ENCODE data around the gene ADGRV1.
"Not testable (repeated sequence)": the region's sequence is repeated elsewhere in the genome, so short reads cannot be mapped to it uniquely, and the experiment has no call there.

DNA sequence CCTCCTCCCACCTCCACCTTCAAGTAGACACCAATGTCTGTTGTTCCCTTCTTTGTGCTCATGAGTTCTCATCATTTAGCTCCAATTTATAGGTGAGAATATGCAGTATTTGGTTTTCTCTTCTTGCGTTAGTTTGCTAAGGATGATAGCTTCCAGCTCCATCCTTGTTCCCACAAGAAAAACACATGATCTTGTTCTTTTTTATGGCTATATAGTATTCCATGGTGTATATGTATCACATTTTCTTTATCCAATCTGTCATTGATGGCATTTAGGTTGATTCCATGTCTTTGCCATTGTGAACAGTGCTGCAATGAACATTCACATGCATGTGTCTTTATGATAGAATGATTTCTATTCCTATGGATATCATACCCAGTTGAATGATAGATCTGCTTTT is 454.3 kb downstream of the ADGRV1 start:
- TF ChIP-seq, protein P1, sequence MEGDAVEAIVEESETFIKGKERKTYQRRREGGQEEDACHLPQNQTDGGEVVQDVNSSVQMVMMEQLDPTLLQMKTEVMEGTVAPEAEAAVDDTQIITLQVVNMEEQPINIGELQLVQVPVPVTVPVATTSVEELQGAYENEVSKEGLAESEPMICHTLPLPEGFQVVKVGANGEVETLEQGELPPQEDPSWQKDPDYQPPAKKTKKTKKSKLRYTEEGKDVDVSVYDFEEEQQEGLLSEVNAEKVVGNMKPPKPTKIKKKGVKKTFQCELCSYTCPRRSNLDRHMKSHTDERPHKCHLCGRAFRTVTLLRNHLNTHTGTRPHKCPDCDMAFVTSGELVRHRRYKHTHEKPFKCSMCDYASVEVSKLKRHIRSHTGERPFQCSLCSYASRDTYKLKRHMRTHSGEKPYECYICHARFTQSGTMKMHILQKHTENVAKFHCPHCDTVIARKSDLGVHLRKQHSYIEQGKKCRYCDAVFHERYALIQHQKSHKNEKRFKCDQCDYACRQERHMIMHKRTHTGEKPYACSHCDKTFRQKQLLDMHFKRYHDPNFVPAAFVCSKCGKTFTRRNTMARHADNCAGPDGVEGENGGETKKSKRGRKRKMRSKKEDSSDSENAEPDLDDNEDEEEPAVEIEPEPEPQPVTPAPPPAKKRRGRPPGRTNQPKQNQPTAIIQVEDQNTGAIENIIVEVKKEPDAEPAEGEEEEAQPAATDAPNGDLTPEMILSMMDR (IDR thresholded peaks at IDR 0.05): not testable (repeated sequence)
- not testable (repeated sequence) for TF ChIP-seq POLR2A (IDR thresholded peaks at IDR 0.05)

Data from Peyer's patch (tissue), 4 donors.